NCI-H1105 (cell line): Measurements from ENCODE around the gene PAK1IP1.
"Not testable (repeated sequence)": the region's sequence is repeated elsewhere in the genome, so short reads cannot be mapped to it uniquely, and the experiment has no call there.

Experiments used
- DNase-seq: peaks from one replicate; lab custom pipeline; 2025; lab: John Stamatoyannopoulos, UW

PAK1IP1 gene

GRCh38 chr6:10692965-10693538, 1.7 kb upstream of the PAK1IP1 start:
- DNase-seq = no peak

GRCh38 chr6:10695086-10695657, 400 bp downstream of the PAK1IP1 start:
- no peak for DNase-seq

- no peak for DNase-seq
These were observed 1.9 kb downstream of the PAK1IP1 start for GRCh38 chr6:10696655-10697054.

GRCh38 chr6:10713962-10714361, 19.2 kb downstream of the PAK1IP1 start:
- DNase-seq = no peak

GRCh38 chr6:10719296-10719963, 24.7 kb downstream of the PAK1IP1 start:
- no peak for DNase-seq

GRCh38 chr6:10719964-10720264, 25.1 kb downstream of the PAK1IP1 start:
- no peak for DNase-seq

- no peak for DNase-seq
These were observed 25.6 kb downstream of the PAK1IP1 start for GRCh38 chr6:10720265-10720959.

GRCh38 chr6:10720960-10721849, 26.4 kb downstream of the PAK1IP1 start:
- not testable (repeated sequence) for DNase-seq

- DNase-seq = no peak
These were observed 27.2 kb downstream of the PAK1IP1 start for GRCh38 chr6:10721850-10722569.

- no peak for DNase-seq
These were observed 27.7 kb downstream of the PAK1IP1 start for GRCh38 chr6:10722570-10722819.

GRCh38 chr6:10722820-10723566, 28.2 kb downstream of the PAK1IP1 start, which contains the start of gene TMEM14C:
TSS of gene TMEM14C (plus strand) at chr6:10723070. CDS start at chr6:10724614, 1,544 bp downstream.
- DNase-seq = peak; percentile 97

GRCh38 chr6:10723567-10723881, 28.8 kb downstream of the PAK1IP1 start:
- DNase-seq = no peak

GRCh38 chr6:10725044-10725443, 30.3 kb downstream of the PAK1IP1 start:
- DNase-seq = no peak

GRCh38 chr6:10725716-10726115, 30.9 kb downstream of the PAK1IP1 start:
- no peak for DNase-seq

- no peak for DNase-seq
These were observed 35.5 kb downstream of the PAK1IP1 start for GRCh38 chr6:10730254-10730653.

GRCh38 chr6:10733151-10733715, 38.5 kb downstream of the PAK1IP1 start:
- no peak for DNase-seq

GRCh38 chr6:10733863-10734262, 39.1 kb downstream of the PAK1IP1 start:
- no peak for DNase-seq

- no peak for DNase-seq
These were observed 42.0 kb downstream of the PAK1IP1 start for GRCh38 chr6:10736731-10737130.

- DNase-seq = no peak
These were observed 45.3 kb downstream of the PAK1IP1 start for GRCh38 chr6:10740061-10740460.

- DNase-seq = not testable (repeated sequence)
These were observed 46.9 kb downstream of the PAK1IP1 start for GRCh38 chr6:10741643-10742042.

- DNase-seq = no peak
These were observed 47.5 kb downstream of the PAK1IP1 start for GRCh38 chr6:10742251-10742650.
